ENCODE measurements around the gene OR8H2.
"Not testable (repeated sequence)": the region's sequence is repeated elsewhere in the genome, so short reads cannot be mapped to it uniquely, and the experiment has no call there.

The OR8H2 gene

GRCh38 chr11:56103210-56103737 lies at the start of gene OR8H2:
TSS of gene OR8H2 (plus strand) at chr11:56103687. CDS start at chr11:56105043, 1,356 bp downstream.
- TF ChIP-seq EZH2phosphoT487 (IDR thresholded peaks at IDR 0.05; ENCODE audit: borderline replicate concordance) = no peak
- TF ChIP-seq, protein P1, sequence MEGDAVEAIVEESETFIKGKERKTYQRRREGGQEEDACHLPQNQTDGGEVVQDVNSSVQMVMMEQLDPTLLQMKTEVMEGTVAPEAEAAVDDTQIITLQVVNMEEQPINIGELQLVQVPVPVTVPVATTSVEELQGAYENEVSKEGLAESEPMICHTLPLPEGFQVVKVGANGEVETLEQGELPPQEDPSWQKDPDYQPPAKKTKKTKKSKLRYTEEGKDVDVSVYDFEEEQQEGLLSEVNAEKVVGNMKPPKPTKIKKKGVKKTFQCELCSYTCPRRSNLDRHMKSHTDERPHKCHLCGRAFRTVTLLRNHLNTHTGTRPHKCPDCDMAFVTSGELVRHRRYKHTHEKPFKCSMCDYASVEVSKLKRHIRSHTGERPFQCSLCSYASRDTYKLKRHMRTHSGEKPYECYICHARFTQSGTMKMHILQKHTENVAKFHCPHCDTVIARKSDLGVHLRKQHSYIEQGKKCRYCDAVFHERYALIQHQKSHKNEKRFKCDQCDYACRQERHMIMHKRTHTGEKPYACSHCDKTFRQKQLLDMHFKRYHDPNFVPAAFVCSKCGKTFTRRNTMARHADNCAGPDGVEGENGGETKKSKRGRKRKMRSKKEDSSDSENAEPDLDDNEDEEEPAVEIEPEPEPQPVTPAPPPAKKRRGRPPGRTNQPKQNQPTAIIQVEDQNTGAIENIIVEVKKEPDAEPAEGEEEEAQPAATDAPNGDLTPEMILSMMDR (conservative IDR thresholded peaks at IDR 0.05; ENCODE audit: low read length) = no peak
- H4K20me1 ChIP-seq (ENCODE audit: insufficient read depth, low read length, poor library complexity, severe bottlenecking) = no peaks in the 10 kb centered on the region
- H3K9ac ChIP-seq (ENCODE audit: low read depth, low read length, poor library complexity, severe bottlenecking) = no peak within 1 kb of the TSS
- no peak within 1 kb of the TSS for H3K4me3 ChIP-seq (ENCODE audit: low read length, poor library complexity, severe bottlenecking)
- H3K36me3 ChIP-seq (ENCODE audit: insufficient read depth, low read length) = no peaks in the 10 kb centered on the region
- H2AFZ ChIP-seq (ENCODE audit: low read length) = no peak within 1 kb of the TSS
- no peaks in the 10 kb centered on the region for H3F3A ChIP-seq (ENCODE audit: low read depth)
- H3K4me1 ChIP-seq (ENCODE audit: insufficient read depth, low read length, poor library complexity, severe bottlenecking) = no peaks in the 10 kb centered on the region
- H3K4me2 ChIP-seq (ENCODE audit: low read depth, low read length, poor library complexity, severe bottlenecking) = no peak within 1 kb of the TSS
- H3K9me3 ChIP-seq (ENCODE audit: insufficient read depth, low read depth, low read length) = no peaks in the 10 kb centered on the region
- H3K27me3 ChIP-seq (ENCODE audit: insufficient read depth, low read length, poor library complexity, severe bottlenecking) = no peaks in the 10 kb centered on the region
- H3K9me2 ChIP-seq (replicated peaks; ENCODE audit: low read depth, low read length) = no peaks in the 10 kb centered on the region
- H3K79me2 ChIP-seq (ENCODE audit: insufficient read depth, low read length) = no peaks in the 10 kb centered on the region

- H3K9me2 ChIP-seq (replicated peaks; ENCODE audit: low read depth, low read length); H3K36me3 ChIP-seq (ENCODE audit: insufficient read depth, low read length); H3K4me3 ChIP-seq (ENCODE audit: low read length, poor library complexity, severe bottlenecking); H2AFZ ChIP-seq (ENCODE audit: low read length); H3K79me2 ChIP-seq (ENCODE audit: insufficient read depth, low read length); H3K4me1 ChIP-seq (ENCODE audit: insufficient read depth, low read length, poor library complexity, severe bottlenecking); H3K4me2 ChIP-seq (ENCODE audit: low read depth, low read length, poor library complexity, severe bottlenecking); H3K9me3 ChIP-seq (ENCODE audit: insufficient read depth, low read depth, low read length); H4K20me1 ChIP-seq (ENCODE audit: insufficient read depth, low read length, poor library complexity, severe bottlenecking); H3K9ac ChIP-seq (ENCODE audit: low read depth, low read length, poor library complexity, severe bottlenecking); H3F3A ChIP-seq (ENCODE audit: low read depth); H3K27me3 ChIP-seq (ENCODE audit: insufficient read depth, low read length, poor library complexity, severe bottlenecking): not testable (repeated sequence)
These were observed 47.1 kb upstream of the OR8H2 start for GRCh38 chr11:56056366-56056765.

DNA sequence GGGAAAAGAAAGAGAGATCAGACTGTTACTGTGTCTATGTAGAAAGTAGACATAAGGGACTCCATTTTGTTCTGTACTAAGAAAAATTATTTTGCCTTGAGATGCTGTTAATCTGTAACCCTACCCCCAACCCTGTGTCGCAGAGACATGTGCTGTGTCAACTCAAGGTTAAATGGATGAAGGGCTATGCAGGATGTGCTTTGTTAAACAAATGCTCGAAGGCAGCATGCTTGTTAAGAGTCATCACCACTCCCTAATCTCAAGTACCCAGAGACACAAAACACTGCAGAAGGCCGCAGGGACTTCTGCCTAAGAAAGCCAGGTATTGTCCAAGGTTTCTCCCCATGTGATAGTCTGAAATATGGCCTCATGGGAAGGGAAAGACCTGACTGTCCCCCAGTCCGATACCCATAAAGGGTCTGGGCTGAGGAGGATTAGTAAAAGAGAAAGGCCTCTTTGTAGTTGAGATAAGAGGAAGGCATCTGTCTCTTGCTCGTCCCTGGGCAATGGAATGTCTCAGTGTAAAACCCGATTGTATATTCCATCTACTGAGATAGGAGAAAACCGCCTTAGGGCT lies 45.7 kb upstream of the OR8H2 start:
- not testable (repeated sequence) for H3K27me3 ChIP-seq (ENCODE audit: insufficient read depth, low read length, poor library complexity, severe bottlenecking); H3K4me1 ChIP-seq (ENCODE audit: insufficient read depth, low read length, poor library complexity, severe bottlenecking); H3K36me3 ChIP-seq (ENCODE audit: insufficient read depth, low read length); H2AFZ ChIP-seq (ENCODE audit: low read length); H3K9ac ChIP-seq (ENCODE audit: low read depth, low read length, poor library complexity, severe bottlenecking); H3K4me2 ChIP-seq (ENCODE audit: low read depth, low read length, poor library complexity, severe bottlenecking); H3K4me3 ChIP-seq (ENCODE audit: low read length, poor library complexity, severe bottlenecking); H3F3A ChIP-seq (ENCODE audit: low read depth); H3K9me2 ChIP-seq (replicated peaks; ENCODE audit: low read depth, low read length); H4K20me1 ChIP-seq (ENCODE audit: insufficient read depth, low read length, poor library complexity, severe bottlenecking); H3K79me2 ChIP-seq (ENCODE audit: insufficient read depth, low read length); H3K9me3 ChIP-seq (ENCODE audit: insufficient read depth, low read depth, low read length)

DNA sequence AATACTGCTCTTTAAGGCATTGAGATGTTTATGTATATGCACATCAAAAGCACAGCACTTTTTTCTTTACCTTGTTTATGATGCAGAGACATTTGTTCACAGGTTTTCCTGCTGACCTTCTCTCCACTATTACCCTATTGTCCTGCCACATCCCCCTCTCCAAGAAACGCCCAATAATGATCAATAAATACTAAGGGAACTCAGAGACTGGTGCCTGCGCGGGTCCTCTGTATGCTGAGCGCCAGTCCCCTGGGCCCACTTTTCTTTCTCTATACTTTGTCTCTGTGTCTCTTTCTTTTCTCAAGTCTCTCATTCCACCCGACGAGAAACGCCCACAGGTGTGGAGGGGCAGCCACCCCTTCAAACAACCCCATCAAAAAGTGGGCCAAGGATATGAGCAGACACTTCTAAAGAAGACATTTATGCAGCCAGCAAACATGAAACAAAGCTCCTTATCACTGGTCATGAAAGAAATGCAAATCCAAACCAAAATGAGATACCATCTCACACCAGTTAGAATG lies 45.2 kb upstream of the OR8H2 start:
- H3K9ac ChIP-seq (ENCODE audit: low read depth, low read length, poor library complexity, severe bottlenecking); H3K9me3 ChIP-seq (ENCODE audit: insufficient read depth, low read depth, low read length); H3K4me2 ChIP-seq (ENCODE audit: low read depth, low read length, poor library complexity, severe bottlenecking): not testable (repeated sequence)

More for the DNA sequence above, 45.2 kb upstream of the OR8H2 start:
- not testable (repeated sequence) for H3F3A ChIP-seq (ENCODE audit: low read depth); H4K20me1 ChIP-seq (ENCODE audit: insufficient read depth, low read length, poor library complexity, severe bottlenecking); H3K79me2 ChIP-seq (ENCODE audit: insufficient read depth, low read length); H2AFZ ChIP-seq (ENCODE audit: low read length); H3K4me3 ChIP-seq (ENCODE audit: low read length, poor library complexity, severe bottlenecking); H3K36me3 ChIP-seq (ENCODE audit: insufficient read depth, low read length); H3K9me2 ChIP-seq (replicated peaks; ENCODE audit: low read depth, low read length); H3K27me3 ChIP-seq (ENCODE audit: insufficient read depth, low read length, poor library complexity, severe bottlenecking); H3K4me1 ChIP-seq (ENCODE audit: insufficient read depth, low read length, poor library complexity, severe bottlenecking)
